Measurements from ENCODE around the gene ARSB. TPM values are rescaled to one million over a fixed set of nuclear protein-coding genes. Genes with fewer than 3 reads are reported as not detected.
"Not testable (repeated sequence)": the region's sequence is repeated elsewhere in the genome, so short reads cannot be mapped to it uniquely, and the experiment has no call there.

ARSB gene
- total RNA-seq, 1 donor from 2014 or later, result 23.5 TPM

DNA sequence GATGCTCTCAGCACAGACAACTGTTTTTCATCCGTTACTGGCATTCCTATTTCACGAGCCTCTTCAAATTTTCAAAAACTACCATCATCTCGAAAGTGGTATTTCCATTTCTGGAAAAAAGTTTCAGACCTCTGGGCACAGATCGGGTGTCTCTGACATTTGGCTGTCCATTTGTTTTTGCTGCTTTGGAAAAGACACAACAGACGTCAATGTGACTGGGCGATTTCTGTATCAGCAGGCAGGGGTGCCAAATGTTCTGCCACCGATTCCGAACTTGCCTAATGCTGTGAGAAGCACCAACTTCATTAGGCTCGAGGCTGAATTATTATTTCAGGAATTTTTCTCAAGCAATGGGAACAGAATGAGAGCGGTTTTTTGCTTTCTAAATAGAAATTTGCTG lies 105.6 kb downstream of the ARSB start:
- no peaks in the 10 kb centered on the region for H3K27me3 Mint-ChIP-seq (ENCODE audit: unreplicated experiment)
- H3K4me1 Mint-ChIP-seq (ENCODE audit: low read depth, unreplicated experiment), result no peaks in the 10 kb centered on the region
- TF ChIP-seq, protein P1, sequence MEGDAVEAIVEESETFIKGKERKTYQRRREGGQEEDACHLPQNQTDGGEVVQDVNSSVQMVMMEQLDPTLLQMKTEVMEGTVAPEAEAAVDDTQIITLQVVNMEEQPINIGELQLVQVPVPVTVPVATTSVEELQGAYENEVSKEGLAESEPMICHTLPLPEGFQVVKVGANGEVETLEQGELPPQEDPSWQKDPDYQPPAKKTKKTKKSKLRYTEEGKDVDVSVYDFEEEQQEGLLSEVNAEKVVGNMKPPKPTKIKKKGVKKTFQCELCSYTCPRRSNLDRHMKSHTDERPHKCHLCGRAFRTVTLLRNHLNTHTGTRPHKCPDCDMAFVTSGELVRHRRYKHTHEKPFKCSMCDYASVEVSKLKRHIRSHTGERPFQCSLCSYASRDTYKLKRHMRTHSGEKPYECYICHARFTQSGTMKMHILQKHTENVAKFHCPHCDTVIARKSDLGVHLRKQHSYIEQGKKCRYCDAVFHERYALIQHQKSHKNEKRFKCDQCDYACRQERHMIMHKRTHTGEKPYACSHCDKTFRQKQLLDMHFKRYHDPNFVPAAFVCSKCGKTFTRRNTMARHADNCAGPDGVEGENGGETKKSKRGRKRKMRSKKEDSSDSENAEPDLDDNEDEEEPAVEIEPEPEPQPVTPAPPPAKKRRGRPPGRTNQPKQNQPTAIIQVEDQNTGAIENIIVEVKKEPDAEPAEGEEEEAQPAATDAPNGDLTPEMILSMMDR (IDR thresholded peaks at IDR 0.05; ENCODE audit: partially characterized antibody, unreplicated experiment), result no peak
- H3K9me3 Mint-ChIP-seq (ENCODE audit: unreplicated experiment), result no peaks in the 10 kb centered on the region
- DNase-seq, result no peak
- H3K36me3 Mint-ChIP-seq (ENCODE audit: unreplicated experiment), result no peaks in the 10 kb centered on the region
- H3K4me3 Mint-ChIP-seq (ENCODE audit: unreplicated experiment), result no peak overlapping the region
- H3K27ac Mint-ChIP-seq (ENCODE audit: unreplicated experiment), result no peak overlapping the region

DNA sequence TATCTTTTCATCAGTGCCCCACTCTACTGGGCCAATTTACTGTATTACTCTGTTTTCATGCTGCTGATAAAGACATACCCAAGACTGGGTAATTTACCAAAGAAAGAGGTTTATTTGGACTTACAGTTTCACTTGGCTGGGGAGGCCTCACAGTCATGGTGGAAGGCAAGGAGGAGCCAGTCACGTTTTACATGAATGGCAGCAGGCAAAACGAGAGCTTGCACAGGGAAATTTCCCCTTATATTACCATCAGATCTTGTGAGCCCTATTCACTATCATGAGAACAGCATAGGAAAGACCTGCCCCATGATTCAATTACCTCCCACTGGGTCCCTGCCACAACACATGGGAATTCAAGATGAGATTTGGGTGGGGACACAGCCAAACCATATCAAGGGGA lies 119.0 kb downstream of the ARSB start:
- DNase-seq; H3K27ac Mint-ChIP-seq (ENCODE audit: unreplicated experiment); H3K4me1 Mint-ChIP-seq (ENCODE audit: low read depth, unreplicated experiment); H3K27me3 Mint-ChIP-seq (ENCODE audit: unreplicated experiment); H3K4me3 Mint-ChIP-seq (ENCODE audit: unreplicated experiment); H3K9me3 Mint-ChIP-seq (ENCODE audit: unreplicated experiment): not testable (repeated sequence)
- H3K36me3 Mint-ChIP-seq (ENCODE audit: unreplicated experiment), result peaks cover 28% of the 10 kb centered on the region

DNA sequence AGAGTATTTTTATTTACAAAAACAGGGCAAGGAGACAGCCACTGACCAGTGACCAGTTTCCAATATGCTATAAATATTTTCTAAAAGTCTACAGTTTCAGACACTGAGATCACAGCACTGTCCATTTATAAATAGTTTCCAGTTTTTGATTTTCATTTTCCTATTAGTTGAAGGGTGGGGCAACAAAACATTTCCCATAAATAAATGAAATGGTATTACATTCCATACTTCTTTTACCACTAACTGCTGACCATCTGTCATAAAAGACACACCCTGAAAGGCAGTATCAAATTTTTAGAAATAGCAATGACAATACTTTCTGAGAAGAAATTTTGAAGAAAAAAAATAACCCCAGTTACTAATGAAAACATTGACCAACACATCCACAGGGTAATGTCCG lies 126.7 kb downstream of the ARSB start:
- Mint-ChIP-seq H3K4me3 (ENCODE audit: unreplicated experiment) (no peak overlapping the region), H3K9me3 (ENCODE audit: unreplicated experiment) (peaks cover 8% of the 10 kb centered on the region), H3K4me1 (ENCODE audit: low read depth, unreplicated experiment) (peaks cover 10% of the 10 kb centered on the region), H3K27ac (ENCODE audit: unreplicated experiment) (no peak overlapping the region), H3K27me3 (ENCODE audit: unreplicated experiment) (peaks cover 5% of the 10 kb centered on the region), H3K36me3 (ENCODE audit: unreplicated experiment) (peaks cover 22% of the 10 kb centered on the region)
- no peak for DNase-seq
- TF ChIP-seq, protein P1 (IDR thresholded peaks at IDR 0.05; ENCODE audit: partially characterized antibody, unreplicated experiment), result no peak

DNA sequence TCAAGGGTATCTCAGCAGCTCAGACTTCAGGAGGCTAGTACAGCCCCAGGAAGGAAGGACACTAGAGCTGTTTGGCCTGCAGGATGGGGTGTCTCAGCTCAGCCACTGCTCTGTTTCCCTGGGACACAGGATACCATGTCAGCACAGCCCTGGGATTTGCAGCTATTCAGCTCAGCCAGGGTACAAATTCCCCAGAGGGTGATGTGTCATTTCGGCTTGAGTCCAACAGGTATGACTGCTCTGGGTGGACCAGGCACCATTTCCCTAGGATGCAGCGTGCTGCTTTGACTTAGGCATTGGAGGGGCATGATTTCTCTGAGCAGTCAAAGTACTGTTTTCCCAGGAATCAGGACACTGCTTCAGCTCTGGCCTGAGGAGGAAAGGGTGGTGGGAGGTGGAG lies 130.1 kb downstream of the ARSB start:
- Mint-ChIP-seq H3K9me3 (ENCODE audit: unreplicated experiment) (peaks cover 6% of the 10 kb centered on the region), H3K27me3 (ENCODE audit: unreplicated experiment) (peaks cover 2% of the 10 kb centered on the region), H3K4me3 (ENCODE audit: unreplicated experiment) (no peak overlapping the region), H3K27ac (ENCODE audit: unreplicated experiment) (no peak overlapping the region), H3K36me3 (ENCODE audit: unreplicated experiment) (peaks cover 17% of the 10 kb centered on the region), H3K4me1 (ENCODE audit: low read depth, unreplicated experiment) (peaks cover 10% of the 10 kb centered on the region)
- DNase-seq, result no peak
- TF ChIP-seq, protein P1 (IDR thresholded peaks at IDR 0.05; ENCODE audit: partially characterized antibody, unreplicated experiment), result no peak

DNA sequence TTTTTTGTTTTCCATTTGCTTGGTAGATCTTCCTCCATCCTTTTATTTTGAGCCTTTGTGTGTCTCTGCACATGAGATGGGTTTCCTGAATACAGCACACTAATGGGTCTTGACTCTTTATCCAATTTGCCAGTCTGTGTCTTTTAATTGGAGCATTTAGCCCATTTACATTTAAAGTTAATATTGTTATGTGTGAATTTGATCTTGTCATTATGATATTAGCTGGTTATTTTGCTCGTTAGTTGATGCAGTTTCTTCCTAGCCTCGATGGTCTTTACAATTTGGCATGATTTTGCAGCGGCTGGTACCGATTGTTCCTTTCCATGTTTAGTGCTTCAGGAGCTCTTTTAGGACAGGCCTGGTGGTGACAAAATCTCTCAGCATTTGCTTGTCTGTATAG lies 133.2 kb downstream of the ARSB start:
- H3K4me1 Mint-ChIP-seq (ENCODE audit: low read depth, unreplicated experiment); DNase-seq; H3K27ac Mint-ChIP-seq (ENCODE audit: unreplicated experiment); H3K4me3 Mint-ChIP-seq (ENCODE audit: unreplicated experiment); H3K9me3 Mint-ChIP-seq (ENCODE audit: unreplicated experiment); H3K27me3 Mint-ChIP-seq (ENCODE audit: unreplicated experiment): not testable (repeated sequence)
- peaks cover 17% of the 10 kb centered on the region for H3K36me3 Mint-ChIP-seq (ENCODE audit: unreplicated experiment)

DNA sequence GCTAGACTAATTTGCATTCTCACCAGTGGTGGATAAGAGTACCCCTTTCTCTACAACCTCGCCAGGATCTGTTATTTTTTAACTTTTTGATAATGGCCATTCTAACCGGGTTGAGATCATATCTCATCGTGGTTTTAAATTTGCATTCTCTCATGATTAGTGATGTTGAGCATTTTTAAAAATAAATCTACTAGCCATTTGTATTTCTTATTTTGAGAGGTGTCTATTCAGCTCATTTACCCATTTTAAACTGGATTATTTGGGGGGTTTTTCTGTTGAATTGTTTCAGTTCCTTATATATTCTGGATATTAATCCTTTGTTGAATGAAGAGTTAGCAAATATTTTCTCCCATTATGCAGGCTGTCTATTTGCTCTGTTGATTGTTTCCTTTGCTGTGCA lies 139.6 kb downstream of the ARSB start:
- TF ChIP-seq, protein P1 (IDR thresholded peaks at IDR 0.05; ENCODE audit: partially characterized antibody, unreplicated experiment), result no peak
- Mint-ChIP-seq H3K36me3 (ENCODE audit: unreplicated experiment) (peaks cover 10% of the 10 kb centered on the region), H3K4me3 (ENCODE audit: unreplicated experiment) (no peak overlapping the region), H3K9me3 (ENCODE audit: unreplicated experiment) (peaks cover 4% of the 10 kb centered on the region), H3K4me1 (ENCODE audit: low read depth, unreplicated experiment) (no peaks in the 10 kb centered on the region), H3K27me3 (ENCODE audit: unreplicated experiment) (peaks cover 2% of the 10 kb centered on the region), H3K27ac (ENCODE audit: unreplicated experiment) (no peak overlapping the region)
- DNase-seq, result no peak
